Left colon (tissue), 2 donors: ENCODE results near the gene GBP7. TPM values are rescaled to one million over a fixed set of nuclear protein-coding genes. Genes with fewer than 3 reads are reported as not detected.

Experiments
- total RNA-seq, 2 donors: library from RNA; stranded (reverse); fragmentation: NEBNext Ultra II Directional; extraction: Animal tissue kit (Norgen Biotek cat#: 25700); gene quantifications; one replicate each; pipeline ENCODE4 v1.2.1, GENCODE V29; 2021
- donor health status: DM: no; HTN: no; CAD: no.
- donor health status: DM: yes; HTN: yes; CAD: no.

GBP7 gene
- total RNA-seq, 2 donors from 2014 or later, result not detected

Other genes starting within 250 kb of the GBP7 start
- gene KYAT3, start 183.4 kb downstream of the GBP7 start, total RNA-seq, result 10 to 100 TPM; 21.6 to 27.4 TPM
- 10 to 100 TPM in 1 of 2 donors, 1 to 10 TPM in 1; 9.6 to 11.8 TPM for gene RBMXL1, start 183.4 kb downstream of the GBP7 start, total RNA-seq
- 100 to 1,000 TPM in 1 of 2 donors, 10 to 100 TPM in 1; 63.1 to 126 TPM for gene GBP3, start 153.1 kb downstream of the GBP7 start, total RNA-seq
- gene GBP1, start 110.8 kb downstream of the GBP7 start, total RNA-seq, result 10 to 100 TPM; 13.0 to 21.2 TPM
- gene GBP2, start 49.9 kb downstream of the GBP7 start, total RNA-seq, result 10 to 100 TPM; 40.9 to 61.3 TPM
- 1 to 10 TPM; 3.9 to 5.4 TPM for gene GBP4, start 22.9 kb upstream of the GBP7 start, total RNA-seq
- gene GBP5, start 96.9 kb upstream of the GBP7 start, total RNA-seq, result 1 to 10 TPM; 2.2 to 2.7 TPM
- gene GBP6, start 188.1 kb upstream of the GBP7 start, total RNA-seq, result not detected